ENCODE data around the gene PLPP4.

Gene PLPP4

DNA sequence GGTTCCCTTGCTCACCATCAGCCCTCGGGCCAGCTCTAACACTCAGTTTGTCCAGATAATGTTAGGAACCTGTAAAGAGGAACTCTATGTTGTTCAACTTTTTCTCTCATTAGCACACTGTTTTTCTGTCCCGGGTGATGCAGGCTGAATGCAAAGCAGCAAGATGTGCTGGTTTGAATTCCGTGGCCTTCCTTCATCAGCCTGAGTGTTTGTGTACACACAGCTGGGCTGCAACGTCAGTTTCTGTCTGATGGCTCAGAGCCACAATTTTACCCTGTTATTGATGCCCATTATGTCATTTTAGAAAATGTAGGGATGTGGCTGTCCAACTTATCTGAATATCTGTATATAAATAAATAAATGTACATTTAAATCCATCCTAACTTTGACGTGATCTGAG is 152.0 kb downstream of the PLPP4 start:
- DNase-seq (ENCODE audit: low read depth in 2 of 2) = no peak

DNA sequence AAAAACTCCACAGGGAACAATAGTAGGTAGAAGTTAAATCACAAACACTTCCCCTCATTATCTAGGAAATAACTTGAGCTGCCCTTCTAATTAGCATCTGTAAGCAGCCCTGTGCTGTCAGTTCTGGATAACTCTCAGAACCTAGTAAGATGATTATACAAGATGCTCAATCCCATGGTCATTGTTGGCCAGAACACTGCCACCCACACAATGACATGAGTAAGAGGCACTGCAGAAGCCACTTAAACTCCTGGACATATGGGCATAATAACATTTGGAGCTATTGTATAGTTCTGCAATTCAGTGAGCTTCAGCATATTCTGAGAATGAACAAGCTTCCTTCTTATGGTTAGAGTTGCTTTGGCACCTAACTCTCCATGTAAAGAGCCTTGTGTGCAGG is 153.8 kb downstream of the PLPP4 start:
- no peak for DNase-seq (ENCODE audit: low read depth in 2 of 2)

DNA sequence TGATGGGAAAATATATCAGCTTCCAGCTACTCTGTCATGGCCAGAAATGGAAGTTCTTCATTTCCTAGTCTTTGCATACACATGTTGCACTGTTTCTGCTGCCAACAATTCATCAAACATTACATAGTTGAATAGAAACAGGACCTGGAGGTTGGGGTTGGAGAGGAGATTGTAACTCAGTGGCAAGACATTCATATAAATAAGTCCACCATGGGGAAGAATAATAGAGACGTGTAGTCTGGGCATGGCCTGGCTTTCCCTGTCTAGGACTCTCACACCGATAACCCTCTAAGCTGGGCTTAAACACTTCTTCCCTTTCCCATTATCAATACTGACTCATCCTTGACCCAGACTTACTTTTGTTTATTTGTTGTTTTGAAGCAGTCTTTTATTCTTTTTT is 155.7 kb downstream of the PLPP4 start:
- no peak for DNase-seq (ENCODE audit: low read depth in 2 of 2)

DNA sequence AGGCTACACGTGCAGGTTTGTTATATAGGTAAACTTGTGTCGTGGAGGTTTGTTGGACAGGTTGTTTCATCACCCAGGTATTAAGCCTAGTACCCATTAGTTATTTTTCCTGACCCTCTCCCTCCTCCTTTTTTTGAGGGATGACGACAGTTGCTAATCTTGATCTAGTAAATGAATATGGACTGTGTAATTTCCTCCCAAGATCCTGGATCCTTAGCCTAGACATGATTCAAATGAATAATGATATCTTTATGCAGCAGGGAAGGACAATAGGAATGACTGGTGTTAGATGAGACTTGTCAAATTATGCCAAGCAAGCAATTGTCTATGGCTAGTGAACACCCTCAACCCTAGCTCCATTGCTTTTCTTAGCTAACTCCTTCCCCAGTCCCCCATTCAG is 156.2 kb downstream of the PLPP4 start:
- no peak for DNase-seq (ENCODE audit: low read depth in 2 of 2)

DNA sequence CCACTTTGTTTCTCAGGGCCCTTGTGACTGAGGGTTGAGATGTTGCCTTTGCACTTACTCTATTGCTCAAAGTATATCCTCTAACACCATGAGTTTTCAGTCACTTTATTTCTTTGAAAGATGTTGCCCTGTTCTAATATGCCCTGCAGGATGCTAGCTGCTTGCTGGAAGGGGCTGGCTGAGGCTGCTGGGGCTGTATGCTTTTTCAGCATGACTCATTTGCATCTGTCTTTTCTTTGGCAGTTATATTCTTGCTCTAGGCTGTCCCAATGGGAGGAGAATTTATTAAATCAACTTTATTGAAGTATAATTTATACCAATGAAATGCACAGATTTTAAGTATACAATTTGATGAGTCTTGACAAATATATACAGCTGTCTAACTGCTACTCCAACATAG is 157.7 kb downstream of the PLPP4 start:
- no peak for DNase-seq (ENCODE audit: low read depth in 2 of 2)

DNA sequence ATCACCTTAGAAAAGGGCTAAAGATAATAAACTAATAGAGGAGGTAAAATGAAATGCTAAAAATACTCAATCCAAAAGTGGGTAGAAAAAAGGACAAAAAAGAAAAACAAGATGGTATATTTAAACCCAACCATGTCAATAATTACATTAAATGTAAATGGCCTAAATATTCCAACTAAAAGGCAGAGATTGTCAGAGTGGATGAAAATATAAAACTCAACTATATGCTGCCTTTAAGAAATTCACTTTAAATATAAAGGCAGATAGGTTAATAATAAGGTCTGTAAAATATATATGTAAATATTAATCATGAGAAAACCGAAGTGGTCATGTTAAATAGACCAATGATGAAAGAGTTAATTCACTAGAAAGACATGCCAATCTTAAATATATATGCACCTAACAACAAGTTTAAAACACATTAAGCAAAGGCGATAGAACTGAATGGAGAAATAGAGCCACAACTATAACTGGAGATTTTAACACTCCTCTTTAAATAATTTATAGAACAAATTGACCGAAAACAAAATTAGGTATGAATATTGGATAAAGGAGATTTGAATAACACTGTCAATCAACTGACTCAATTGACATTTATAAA is 159.4 kb downstream of the PLPP4 start:
- DNase-seq (ENCODE audit: low read depth in 2 of 2) = no peak

DNA sequence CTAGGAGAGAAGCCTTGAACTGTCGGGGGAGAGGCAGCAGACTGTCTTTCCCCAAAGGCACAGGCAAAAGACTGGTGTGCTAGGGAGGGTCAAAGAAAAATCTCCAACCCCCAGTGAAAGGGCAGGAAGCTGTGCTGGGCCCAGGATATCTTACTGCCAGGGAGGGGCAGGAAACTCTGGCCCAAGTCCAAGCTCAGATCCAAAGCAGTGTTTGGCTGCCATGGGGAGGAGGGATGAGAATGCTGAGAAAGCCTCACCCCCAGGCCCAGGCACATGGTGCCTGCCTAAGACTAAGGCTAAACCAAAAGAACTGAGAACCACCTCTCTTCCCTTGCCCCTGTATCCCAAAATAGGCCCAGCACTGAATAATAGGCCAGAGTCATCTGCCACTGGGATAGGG is 171.2 kb downstream of the PLPP4 start:
- no peak for DNase-seq (ENCODE audit: low read depth in 2 of 2)

DNA sequence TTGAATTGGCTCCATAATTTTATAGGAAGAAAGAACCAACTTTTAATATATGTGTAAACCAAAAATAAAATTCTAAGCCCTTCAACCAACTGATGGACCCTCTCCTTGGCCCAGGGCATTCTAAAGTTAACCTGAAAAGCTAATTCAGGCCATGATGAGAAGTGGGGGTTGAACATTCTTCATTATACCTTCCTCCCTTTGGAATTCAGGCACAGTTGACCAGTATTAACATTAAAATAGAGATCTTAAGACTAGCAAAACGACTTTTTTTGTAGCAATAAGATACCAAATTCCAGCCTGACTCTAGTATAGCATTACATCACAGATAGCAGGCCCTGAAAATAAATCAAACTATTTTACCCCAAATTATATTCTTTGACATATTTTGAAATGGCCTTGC is 173.2 kb downstream of the PLPP4 start:
- no peak for DNase-seq (ENCODE audit: low read depth in 2 of 2)

DNA sequence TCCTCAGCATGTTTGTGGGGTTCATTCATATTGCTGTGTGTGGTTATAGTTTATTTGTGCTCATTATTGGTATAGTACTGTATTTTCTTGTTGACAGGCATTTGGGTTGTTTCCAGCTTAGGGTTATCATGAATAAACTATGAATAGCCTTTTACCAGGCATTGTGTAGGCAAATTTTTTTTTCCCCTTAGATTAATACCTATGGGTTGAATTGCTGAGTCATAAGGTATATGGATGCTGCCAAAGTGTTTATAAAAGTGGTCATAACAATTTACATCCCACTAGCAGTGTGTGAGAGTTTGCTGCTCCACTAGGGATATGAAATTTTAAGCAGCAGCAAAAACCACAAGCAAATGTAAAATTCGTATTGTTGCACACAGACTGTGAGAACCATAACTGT is 175.0 kb downstream of the PLPP4 start:
- no peak for DNase-seq (ENCODE audit: low read depth in 2 of 2)

DNA sequence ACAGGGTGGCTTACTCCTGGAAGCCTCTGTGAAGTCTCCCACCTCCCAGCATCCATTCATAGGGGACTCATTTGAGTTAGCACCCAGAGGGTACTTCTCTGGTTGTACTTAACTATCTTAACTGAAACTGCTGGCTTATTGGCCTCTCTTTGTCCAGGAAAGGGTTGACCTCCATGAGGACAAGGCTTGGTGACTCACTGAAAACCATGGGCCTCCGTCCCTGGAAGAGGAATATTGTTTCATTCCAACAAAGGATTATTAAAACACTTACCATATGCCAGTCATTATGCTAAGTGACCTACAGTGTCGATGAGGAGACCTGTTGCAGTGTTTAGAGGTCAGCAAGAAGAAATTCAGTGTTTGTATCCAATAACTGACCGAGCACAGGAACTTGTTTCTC is 175.9 kb downstream of the PLPP4 start:
- DNase-seq (ENCODE audit: low read depth in 2 of 2) = no peak

DNA sequence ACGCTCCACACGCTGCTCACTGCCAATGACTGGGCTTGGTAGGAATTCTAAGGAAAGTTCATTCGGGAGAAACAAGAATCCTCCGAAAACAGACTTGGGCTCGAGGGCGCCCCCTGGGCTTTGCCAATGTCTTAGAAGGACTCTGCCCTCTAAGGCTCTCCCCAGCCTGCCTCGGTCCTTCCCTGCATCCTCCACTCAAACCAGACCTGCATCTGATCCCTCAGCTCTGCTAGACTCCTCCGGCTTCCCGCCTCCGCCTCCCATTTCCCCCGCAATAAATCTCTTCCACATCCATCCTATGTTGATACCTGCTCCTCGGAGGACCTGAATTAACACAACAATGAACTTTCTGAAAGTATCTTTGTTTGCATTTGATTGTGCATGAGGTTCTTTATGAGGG is 177.6 kb downstream of the PLPP4 start:
- DNase-seq (ENCODE audit: low read depth in 2 of 2) = no peak
